NB4 (cell line): ENCODE data around the gene CDK5RAP3.

Source experiments
- DNase-seq: peaks from one replicate; pipeline ENCODE4 v3.0.0; 2010; ENCODE audit warnings: low read depth
- H3K4me3 ChIP-seq: one replicate; pipeline ENCODE4 v1.5.1; 2011; ENCODE audit warnings: mild to moderate bottlenecking, low read depth, low read length, moderate library complexity
- MYC ChIP-seq: IDR thresholded peaks from 2 replicates; pipeline ENCODE4 v1.6.1; 2011; ENCODE audit warnings: low read depth, low read length
- POLR2A ChIP-seq: IDR thresholded peaks from 2 replicates; pipeline ENCODE4 v1.6.1; 2011; ENCODE audit warnings: mild to moderate bottlenecking; ENCODE audit not compliant: insufficient read length; ENCODE audit errors: extremely low read depth
- TF ChIP-seq, protein P1 (sequence below): IDR thresholded peaks from one replicate; pipeline ENCODE4 v1.5.1; 2012; ENCODE audit warnings: low read depth, low read length
- TF ChIP-seq, protein P2 (sequence below): IDR thresholded peaks from 2 replicates; pipeline ENCODE4 v1.6.1; 2011; ENCODE audit warnings: low read depth, low read length

The CDK5RAP3 gene

DNA sequence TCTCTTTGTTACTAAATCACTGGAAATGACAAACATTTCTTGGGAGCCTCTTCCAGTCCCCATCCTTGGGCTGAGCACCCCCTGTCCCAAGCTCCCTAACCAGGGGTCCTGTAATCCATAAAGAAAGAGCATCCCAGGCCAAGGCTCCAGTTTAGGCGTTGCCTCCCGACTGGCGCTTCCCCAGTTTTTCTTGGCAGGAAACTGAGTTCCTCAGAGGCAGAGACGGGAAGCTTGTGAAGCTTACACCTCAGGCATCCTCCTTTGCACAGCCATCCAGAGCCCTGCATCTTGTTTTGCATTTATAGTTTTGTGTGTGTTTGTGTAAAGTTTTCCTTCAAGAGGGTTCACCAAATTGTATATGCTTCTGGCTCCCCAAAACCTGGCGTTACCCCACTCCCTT is 59.6 kb downstream of the CDK5RAP3 start:
- TF ChIP-seq, protein P1, sequence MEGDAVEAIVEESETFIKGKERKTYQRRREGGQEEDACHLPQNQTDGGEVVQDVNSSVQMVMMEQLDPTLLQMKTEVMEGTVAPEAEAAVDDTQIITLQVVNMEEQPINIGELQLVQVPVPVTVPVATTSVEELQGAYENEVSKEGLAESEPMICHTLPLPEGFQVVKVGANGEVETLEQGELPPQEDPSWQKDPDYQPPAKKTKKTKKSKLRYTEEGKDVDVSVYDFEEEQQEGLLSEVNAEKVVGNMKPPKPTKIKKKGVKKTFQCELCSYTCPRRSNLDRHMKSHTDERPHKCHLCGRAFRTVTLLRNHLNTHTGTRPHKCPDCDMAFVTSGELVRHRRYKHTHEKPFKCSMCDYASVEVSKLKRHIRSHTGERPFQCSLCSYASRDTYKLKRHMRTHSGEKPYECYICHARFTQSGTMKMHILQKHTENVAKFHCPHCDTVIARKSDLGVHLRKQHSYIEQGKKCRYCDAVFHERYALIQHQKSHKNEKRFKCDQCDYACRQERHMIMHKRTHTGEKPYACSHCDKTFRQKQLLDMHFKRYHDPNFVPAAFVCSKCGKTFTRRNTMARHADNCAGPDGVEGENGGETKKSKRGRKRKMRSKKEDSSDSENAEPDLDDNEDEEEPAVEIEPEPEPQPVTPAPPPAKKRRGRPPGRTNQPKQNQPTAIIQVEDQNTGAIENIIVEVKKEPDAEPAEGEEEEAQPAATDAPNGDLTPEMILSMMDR = no peak
- TF ChIP-seq MYC = no peak
- no peak for TF ChIP-seq POLR2A
- TF ChIP-seq, protein P2, sequence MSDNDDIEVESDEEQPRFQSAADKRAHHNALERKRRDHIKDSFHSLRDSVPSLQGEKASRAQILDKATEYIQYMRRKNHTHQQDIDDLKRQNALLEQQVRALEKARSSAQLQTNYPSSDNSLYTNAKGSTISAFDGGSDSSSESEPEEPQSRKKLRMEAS = no peak
- DNase-seq = no peak
- no peak overlapping the region for H3K4me3 ChIP-seq
